Measurements from ENCODE around the gene RAD18. TPM values are rescaled to one million over a fixed set of nuclear protein-coding genes. Genes with fewer than 3 reads are reported as not detected.

Gene RAD18
- total and polyA plus RNA-seq, 9 of the 15 experiments (the other 6 are each of a cell fraction or from before 2014, with no cell fraction given) = 19.2 to 49.4 (median 34.4) TPM

DNA sequence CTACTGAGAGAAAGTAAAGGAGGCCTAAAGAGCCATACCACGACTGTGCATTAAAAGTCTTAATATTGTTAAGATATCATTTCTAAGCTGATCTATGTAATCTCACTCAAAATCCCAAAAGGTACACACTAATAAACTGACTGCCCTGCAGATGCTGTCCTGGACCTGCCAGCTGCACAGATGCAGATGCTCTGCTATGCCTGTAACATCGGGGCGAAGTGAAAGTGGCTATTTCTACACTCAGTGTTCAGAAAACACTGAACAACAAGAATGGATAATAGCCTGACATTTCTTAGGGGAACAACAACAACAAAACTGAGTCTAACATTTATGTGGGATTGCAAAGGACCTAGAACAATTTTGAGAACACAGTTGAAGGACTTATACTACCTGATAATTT lies 31.9 kb downstream of the RAD18 start (continued):
- TF ChIP-seq, protein P1, sequence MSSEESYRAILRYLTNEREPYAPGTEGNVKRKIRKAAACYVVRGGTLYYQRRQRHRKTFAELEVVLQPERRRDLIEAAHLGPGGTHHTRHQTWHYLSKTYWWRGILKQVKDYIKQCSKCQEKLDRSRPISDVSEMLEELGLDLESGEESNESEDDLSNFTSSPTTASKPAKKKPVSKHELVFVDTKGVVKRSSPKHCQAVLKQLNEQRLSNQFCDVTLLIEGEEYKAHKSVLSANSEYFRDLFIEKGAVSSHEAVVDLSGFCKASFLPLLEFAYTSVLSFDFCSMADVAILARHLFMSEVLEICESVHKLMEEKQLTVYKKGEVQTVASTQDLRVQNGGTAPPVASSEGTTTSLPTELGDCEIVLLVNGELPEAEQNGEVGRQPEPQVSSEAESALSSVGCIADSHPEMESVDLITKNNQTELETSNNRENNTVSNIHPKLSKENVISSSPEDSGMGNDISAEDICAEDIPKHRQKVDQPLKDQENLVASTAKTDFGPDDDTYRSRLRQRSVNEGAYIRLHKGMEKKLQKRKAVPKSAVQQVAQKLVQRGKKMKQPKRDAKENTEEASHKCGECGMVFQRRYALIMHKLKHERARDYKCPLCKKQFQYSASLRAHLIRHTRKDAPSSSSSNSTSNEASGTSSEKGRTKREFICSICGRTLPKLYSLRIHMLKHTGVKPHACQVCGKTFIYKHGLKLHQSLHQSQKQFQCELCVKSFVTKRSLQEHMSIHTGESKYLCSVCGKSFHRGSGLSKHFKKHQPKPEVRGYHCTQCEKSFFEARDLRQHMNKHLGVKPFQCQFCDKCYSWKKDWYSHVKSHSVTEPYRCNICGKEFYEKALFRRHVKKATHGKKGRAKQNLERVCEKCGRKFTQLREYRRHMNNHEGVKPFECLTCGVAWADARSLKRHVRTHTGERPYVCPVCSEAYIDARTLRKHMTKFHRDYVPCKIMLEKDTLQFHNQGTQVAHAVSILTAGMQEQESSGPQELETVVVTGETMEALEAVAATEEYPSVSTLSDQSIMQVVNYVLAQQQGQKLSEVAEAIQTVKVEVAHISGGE (CRISPR knock-in tag; IDR thresholded peaks at IDR 0.05) = no peak
- TF ChIP-seq PTBP1 (IDR thresholded peaks at IDR 0.05; ENCODE audit: low read depth, low read length) (no peak), POLR2H (tag; IDR thresholded peaks at IDR 0.05; ENCODE audit: low read depth) (no peak)
- TF ChIP-seq, protein P2, sequence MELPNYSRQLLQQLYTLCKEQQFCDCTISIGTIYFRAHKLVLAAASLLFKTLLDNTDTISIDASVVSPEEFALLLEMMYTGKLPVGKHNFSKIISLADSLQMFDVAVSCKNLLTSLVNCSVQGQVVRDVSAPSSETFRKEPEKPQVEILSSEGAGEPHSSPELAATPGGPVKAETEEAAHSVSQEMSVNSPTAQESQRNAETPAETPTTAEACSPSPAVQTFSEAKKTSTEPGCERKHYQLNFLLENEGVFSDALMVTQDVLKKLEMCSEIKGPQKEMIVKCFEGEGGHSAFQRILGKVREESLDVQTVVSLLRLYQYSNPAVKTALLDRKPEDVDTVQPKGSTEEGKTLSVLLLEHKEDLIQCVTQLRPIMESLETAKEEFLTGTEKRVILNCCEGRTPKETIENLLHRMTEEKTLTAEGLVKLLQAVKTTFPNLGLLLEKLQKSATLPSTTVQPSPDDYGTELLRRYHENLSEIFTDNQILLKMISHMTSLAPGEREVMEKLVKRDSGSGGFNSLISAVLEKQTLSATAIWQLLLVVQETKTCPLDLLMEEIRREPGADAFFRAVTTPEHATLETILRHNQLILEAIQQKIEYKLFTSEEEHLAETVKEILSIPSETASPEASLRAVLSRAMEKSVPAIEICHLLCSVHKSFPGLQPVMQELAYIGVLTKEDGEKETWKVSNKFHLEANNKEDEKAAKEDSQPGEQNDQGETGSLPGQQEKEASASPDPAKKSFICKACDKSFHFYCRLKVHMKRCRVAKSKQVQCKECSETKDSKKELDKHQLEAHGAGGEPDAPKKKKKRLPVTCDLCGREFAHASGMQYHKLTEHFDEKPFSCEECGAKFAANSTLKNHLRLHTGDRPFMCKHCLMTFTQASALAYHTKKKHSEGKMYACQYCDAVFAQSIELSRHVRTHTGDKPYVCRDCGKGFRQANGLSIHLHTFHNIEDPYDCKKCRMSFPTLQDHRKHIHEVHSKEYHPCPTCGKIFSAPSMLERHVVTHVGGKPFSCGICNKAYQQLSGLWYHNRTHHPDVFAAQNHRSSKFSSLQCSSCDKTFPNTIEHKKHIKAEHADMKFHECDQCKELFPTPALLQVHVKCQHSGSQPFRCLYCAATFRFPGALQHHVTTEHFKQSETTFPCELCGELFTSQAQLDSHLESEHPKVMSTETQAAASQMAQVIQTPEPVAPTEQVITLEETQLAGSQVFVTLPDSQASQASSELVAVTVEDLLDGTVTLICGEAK (IDR thresholded peaks at IDR 0.05) = no peak
- TF ChIP-seq, protein P2 (CRISPR knock-in tag; IDR thresholded peaks at IDR 0.05) = no peak
